Transverse colon (tissue), 3 donors: ENCODE measurements around the gene SPA17.

Source experiments
- CTCF ChIP-seq, 5 experiments: fragments of 200-600 bp in 3 of 5; fragments of 450-650 bp in 2 of 5; sonication (generic) in 3 of 5; IDR thresholded peaks; 1 replicate in 2 of 5; 2 replicates in 3 of 5; pipeline ENCODE4 v1.5.1; 2016 to 2017; ENCODE audit warnings: antibody characterized with exemption in 5 of 5, inconsistent platforms in 3 of 5, mild to moderate bottlenecking in 2 of 5, moderate library complexity in 1 of 5
- EP300 ChIP-seq: sonication (generic); formaldehyde crosslinking; IDR thresholded peaks from one replicate; pipeline ENCODE4 v1.6.1; 2017; ENCODE audit warnings: antibody characterized with exemption, low read depth
- POLR2A ChIP-seq: fragments of 450-650 bp; IDR thresholded peaks from one replicate; pipeline ENCODE4 v1.6.1; 2016; ENCODE audit warnings: antibody characterized with exemption, mild to moderate bottlenecking, moderate library complexity

GRCh38 chr11:124635932-124636331, 37.8 kb upstream of the SPA17 start:
- TF ChIP-seq CTCF (IDR thresholded peaks at IDR 0.05) (no peak), POLR2A (no peak), EP300 (no peak)
